ENCODE data around the gene GDF7.

GDF7 gene

DNA sequence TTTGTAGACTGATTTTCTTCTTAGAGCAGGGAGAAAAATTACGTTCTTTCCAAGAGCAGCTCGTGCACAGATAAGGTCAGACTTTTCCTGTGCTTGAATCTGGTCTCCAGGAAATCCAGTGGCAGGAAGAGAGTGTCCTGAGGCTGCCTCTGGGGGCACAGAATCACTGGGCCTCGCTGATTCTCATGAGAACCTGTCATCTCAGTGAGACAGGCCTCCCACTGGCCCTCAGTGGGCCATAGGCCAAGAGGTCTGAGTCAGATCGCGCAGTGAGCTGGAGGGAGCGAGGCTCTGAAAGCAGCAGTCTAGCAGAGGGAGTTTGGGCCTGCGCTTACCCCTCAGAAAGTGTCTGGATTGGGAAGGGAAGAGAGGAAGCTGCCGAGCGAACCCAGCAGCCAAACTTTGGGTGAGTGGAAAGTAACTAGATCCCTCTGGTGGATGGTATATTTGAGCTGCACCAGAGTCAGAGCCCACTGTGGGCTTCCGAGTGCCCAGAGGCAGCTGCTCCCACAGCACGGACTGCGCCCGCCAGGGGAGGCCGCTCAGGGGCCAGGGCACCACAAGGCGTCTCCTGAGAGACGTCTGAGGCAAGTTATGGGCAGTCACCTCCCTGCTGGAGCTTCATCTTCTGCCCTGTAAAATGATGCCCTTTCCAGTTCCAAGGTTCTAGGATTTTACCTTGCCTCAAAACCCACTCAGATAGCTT lies 8.2 kb downstream of the GDF7 start:
- peak; percentile 85 for DNase-seq (ENCODE audit: low spot score)

DNA sequence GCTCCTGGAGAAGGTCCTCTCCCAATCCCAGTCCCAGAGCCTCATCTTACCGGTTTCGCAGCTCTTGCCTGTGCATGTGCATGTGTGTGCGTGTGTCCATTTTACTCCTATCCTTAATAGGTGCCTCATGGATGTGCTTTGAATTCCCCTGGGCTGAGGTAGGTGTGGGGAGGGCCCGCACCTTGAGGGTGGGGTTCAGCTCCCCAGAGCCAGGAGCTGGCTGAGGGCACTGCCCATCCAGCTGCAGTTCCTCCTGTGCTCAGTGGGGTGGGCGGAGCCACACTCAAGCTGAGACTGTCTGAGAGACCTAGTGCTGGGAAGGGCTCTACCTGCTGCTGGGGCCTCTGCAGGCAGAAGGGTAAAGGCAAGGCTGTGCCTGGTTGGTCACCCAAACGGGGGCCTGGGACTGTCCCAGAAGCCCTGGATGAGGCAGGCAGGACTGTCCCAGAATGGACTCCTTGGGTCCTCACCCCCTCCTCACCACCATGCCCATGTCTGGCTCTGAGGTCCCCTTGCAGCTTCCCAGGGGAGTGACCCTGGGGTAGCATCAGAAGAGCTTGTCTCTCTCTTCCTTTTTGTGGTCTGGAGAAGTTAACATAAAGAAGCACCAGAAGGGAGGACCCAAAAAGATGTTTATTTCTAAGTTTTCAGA lies 8.9 kb downstream of the GDF7 start:
- peak; percentile 61 for DNase-seq (ENCODE audit: low spot score)

DNA sequence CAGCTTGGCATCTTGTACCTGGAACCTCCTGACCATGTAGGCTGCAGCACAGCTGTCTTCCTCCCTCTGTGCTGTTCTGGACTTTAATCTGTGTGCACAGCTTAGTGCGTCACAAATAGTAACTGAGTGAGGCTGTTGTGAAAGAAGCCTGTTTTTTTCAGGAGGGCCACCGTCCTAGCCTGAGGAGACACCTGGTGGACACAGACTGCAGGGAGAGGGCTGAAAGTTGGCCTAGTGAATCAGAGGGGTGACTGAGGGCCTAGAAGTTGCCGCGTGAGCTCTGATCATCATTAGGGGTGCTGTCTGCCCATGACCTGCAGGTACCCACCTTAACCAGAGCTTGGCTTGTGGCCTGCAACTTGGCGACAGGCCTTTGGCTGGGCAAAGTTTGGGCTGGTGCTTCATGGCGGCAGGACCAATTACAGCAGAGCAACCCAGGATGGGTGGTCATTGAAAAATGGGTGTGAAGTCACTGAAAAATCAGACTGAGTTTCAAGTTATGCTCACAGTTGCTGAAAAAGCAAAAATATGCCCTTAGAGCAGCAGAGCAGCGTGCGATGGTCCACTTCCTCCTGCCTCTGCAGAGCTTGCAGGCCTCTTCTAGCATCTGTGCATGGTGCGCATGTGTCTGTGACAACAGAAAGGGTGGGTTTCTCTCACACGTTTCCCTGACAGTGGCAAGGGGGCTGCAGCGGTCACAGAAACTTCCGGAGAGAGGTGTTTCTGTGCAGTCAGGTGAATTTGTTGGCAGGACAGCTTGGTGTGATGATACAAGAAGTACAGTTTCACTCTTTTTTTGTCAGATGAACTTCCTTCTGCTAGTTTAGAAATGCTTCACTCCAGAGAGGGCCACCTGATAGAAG lies 9.6 kb downstream of the GDF7 start:
- DNase-seq (ENCODE audit: low spot score) = peak; percentile 49

DNA sequence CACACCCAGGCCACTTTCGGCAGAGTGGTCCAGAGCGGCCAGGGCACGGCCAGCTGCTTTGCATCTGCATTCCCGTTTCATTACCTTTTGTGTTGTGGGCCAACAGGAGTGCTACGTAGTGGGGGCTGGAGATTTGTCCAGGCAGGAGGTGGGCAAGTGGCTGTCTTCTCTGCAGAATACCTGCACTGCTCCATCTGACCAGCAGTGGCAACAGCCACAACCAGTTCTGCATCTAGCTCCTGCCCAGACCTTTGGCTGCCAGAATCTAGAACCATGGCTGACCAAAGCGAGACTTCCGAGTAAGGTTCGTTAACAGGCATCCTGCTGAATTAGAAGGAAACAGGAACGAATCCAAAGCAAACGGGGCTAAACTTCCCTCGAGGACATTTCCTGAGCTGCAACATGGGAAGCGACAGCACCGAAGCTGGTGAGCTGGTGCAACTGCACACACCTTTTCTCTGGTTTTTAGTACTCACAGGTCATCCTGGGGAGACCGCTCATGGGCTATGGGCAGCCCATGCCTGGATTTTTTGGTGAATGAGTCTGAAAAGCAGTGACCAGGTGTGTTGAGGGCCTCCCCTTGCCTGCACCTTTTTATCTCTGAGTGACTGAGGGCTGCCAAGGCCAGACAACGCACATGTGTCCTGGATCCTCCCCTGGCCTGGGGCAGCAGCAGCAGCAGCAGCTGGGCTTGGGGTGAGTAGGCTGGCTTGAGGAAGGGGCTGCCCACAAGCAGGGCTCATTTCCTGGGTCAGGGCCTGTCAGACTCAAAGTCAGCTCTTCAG lies 10.5 kb downstream of the GDF7 start:
- peak; percentile 4 for DNase-seq (ENCODE audit: low spot score)

DNA sequence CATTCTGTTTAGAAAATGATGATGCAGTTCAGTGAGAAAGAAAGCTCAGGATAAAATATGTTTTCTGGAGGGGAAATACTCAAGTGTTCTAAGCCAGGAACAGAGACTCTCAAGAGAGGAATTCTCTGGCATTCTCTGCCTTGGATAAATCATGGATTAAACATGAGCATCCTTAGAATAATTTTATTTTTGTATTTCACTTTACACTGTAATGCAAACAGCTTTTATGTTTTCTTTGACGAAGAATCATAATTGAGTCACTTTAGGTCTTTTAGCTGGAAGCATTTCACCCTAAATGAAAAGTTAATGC lies 11.1 kb downstream of the GDF7 start:
- DNase-seq (ENCODE audit: low spot score) = no peak

DNA sequence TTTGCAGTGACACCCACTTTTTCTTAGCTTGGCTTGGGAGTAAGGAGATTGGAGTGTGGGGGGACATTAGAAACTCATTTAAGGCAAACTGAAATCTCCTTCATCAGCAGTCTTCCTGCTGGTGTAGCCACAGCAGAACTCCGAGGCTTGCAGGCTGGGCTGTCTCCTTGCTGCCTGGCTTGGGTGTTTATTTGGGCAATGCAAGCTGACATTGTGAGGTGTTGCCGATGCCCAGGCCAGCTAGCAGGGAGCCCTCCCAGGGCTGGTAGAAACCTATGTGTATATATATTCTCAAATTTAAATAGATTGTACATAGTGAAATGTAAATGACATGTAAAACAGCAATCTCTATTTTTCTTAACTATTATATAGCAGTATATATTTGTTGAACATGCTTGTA lies 11.8 kb downstream of the GDF7 start:
- no peak for DNase-seq (ENCODE audit: low spot score)

DNA sequence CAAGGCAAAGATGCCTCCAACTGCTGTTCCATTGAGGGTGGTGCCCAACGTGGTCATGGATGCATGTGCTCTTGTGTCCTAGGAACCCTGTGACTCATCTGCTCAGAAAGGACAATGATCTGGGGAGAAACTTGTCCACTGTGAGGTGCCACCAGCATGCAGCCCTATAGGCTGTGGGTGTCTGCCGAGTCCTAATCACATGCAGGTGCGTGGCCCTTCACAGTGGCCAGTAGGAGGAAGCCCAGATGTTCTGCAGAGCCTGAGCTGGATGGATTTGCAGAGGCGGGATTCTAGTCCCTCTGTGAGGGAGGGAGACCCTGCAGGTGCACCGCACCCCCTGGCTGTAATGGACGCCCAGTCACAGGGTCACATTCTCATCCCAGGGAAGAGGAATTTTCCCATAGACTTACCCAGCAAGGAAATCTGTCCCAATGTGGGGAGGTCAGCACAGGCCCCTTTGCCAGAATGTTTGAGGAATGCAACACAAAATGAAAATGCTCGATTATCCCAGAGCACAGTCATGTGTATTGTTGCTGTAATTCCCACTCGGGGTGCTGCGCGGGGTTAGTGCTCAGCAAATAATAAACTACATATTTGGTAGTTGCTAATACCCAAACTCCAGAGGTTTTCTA lies 13.9 kb downstream of the GDF7 start:
- no peak for DNase-seq (ENCODE audit: low spot score)

DNA sequence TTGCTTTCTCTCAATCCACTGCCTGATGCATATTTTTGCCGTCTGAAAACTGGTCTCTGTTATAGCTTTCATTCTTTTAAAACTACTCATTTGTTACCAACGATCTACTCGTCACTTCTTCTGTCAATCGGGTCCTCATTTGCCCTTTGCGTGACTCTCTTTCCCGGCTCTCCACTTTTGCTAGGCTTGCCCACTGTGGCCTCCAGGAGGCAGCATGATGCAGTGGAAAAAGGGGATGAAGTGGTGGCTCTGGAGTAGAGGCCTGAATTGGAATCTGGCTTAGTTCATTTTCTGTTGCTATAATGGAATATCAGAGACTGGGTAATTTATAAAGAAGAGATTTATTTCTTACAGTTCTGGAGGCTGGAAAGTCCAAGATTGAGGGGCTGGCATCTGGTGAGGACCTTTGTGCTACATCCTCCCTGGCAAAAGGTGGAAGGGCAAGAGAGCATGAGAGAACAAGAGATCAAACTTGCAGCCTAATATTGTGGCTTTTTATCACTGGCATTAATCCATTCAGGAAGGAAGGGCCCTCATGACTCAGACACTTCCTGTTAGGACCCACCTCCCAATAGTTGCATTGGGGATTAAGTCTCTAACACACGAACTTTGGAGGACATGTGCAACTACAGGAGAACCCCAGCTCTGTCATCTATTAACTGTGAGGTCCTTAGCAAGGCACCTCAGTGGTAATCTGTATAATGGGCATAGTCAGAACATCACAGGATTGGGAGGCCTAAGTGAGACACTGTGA lies 15.4 kb downstream of the GDF7 start:
- DNase-seq (ENCODE audit: low spot score) = peak; percentile 30

DNA sequence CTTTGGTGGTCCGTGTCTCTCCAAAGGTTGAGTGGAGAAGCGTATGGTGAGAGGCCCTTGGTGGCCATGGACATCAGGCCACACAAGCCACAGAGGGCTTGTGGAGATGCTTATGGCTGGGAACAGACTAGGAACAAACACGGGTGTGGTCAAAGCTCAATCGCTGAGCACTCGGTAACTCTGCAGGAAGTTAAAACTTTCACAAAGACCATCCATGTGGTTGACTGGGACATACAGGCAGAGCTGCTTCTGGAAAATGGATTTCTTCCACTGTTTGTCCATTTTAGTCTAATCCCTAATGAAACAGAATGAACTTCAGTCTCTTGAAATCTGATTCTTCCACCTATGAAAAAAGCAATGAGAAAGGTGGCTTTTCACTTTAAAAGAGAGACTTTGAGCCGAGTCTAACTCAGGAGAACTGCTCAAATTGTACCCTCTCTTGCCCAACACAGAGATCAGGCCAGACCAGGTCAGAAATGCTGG lies 17.7 kb downstream of the GDF7 start:
- DNase-seq (ENCODE audit: low spot score) = no peak

DNA sequence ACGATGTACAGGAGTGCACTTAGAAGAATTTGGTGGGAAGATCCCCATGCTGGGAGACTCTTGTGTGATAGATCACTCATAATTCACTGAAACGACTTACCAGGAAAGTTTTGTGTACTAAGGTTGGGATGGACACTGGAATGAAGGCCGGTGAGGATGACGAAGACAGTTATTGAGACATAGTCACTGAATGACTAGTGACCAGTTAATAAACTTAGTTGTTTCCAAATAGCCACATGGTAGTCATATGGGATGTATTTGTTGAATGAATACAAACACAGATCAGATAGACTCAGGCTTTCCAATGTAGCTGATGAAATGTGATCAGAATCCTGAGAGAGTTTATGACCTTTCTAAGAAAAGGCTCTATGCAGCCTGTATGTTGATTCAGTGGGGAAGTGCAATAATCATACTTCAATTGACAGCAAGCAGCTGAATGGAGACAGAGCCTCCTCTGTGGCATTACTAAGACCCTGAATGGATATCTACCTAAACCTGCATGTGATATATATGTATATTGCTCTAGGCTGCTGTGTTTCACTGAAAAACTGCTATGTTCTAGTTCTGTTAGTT lies 20.4 kb downstream of the GDF7 start:
- no peak for DNase-seq (ENCODE audit: low spot score)

DNA sequence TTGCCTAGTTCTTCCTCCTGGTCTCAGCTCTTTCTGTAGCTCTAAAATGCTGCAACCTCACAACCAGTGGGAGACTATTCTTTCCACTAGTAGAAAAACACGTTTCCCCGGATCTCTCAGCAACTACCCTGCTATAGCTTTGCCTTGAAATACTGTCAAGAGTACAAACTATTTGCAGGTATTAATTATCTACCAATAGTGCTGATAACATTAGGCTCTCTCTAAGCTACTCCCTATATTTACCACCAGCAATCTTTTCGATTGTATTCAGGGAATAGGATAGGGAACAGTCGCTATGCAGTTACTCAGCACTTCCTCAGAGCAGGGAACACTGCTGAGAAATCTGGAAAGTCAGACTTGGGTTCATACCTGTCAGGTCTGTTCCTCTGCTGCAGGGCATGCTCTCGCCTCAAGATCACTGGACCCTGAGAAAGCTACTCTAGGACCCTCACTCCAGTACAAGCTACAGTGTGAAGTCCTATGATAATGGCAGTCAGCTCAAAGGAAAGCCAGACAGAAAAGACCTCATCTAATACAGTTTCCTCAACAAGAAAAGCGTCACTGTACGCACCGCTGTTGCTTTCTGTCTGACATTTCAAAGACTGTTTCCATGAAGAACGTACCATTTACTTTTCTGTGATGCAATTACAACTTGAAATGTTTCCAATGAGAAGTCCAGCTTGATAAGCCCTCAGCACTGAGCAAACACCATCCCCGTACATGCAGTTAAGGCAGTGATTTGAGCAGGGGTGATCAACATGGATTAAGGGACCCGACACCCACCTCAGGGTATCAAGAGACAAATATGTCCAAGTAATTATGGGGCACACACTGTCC lies 22.7 kb downstream of the GDF7 start:
- DNase-seq (ENCODE audit: low spot score) = no peak

DNA sequence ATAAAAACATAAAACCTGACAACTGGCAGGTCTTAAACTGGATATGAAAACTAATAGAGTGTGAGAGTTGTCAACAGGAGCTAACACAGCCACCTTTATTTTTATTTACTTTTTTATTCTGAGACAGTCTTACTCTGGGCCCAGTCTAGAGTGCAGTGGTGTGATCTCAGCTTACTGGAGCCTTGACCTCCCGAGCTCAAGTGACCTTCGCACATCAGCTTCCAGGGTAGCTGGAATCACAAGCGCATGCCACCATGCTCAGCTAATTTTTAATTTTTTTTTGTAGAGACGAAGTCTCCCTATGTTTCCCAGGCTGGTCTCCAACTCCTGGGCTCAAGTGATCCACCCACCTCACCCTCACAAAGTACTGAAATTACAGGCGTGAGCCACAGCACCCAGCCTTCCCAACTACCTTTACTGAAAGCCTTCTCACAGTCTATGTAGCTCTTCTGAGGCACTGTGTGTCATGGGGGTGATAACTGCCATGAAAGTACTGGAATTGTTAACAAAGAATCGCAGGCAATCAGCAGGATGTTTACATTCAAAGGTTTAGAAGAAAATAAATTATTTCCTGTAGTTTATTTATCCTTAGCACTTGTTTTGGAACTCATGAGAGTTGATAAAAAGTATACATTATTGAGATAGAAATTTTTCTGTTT lies 24.3 kb downstream of the GDF7 start:
- DNase-seq (ENCODE audit: low spot score) = no peak

DNA sequence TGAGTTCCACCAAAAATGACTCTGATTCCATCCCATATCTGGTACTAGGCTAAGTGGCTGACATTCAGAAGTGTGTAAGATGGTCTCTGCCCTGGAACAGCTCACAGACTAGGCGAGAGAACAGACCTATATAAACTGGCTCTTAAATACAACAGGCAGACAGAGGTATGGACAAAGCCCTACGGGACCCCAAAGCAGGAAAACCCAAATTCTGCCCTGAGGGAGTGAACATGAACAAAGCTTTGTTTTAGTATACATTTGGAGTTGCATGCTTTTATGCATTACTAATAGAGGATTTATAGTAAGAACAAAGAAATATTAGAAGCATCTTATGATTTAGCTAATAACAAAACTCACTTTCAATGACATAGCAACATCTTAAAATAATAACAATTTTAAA lies 25.1 kb downstream of the GDF7 start:
- no peak for DNase-seq (ENCODE audit: low spot score)

DNA sequence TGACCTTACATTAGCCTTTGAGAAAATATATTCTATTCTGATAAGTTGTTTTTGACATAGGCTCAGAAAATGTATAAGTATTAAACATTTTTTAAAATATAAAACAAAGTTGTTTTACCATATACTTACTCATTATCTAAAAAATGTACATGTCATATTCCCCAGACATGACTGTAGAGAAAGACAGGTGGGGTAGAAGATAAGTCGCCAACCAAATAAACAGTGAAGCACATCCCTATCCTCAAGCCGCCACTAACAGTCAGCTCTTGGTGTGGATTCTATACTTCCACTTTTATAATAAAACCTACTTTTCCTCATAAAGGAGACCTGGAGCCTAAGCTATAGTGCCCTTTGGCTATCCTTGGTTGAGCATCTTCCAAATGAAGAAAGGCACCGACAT lies 26.4 kb downstream of the GDF7 start:
- no peak for DNase-seq (ENCODE audit: low spot score)

DNA sequence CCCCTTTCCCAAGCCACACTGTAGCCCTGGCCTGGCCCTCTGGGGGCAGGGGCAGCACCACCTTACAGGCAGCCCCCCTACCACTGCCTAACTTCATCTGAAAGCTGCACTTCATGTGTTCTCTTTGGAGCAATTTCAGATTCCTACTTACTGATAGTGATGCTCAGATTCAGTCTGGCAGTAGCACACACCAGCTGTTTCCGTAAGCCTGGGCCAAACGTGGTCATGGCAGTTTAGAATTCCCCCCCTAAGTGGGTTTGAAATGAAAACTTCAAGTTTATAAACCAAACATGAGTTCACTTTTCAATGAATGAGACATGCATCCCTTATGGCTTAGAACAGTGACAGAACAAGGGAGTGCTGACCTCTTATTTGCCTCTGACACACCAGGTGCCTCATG lies 29.4 kb downstream of the GDF7 start:
- no peak for DNase-seq (ENCODE audit: low spot score)

DNA sequence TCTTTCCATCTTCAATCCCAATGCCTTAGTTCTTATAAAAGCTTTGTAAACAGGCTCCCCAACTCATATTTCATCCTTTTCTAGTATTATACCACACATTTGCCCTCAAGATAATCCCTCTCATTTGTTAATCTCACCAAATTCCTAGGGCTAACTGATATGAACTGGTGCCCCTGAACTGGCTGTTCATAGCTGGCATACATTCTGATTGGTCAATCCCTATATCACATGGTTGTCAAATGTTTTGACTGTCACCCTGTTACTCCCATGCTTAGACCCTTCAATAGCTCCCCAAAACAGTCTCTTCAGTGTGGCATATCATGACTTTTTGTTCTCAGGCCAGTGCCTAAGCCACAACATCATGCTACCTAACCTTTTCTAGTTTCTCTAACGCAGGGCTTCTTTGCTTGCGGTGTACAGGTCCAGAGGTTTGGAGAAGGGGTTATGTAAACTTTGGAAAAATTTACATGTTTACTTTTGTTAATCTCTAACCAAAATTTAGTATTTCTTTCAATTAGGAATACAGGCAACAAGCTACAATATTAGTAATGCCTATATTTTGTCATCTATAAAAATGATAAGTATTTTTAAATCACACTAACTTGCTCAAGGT lies 30.5 kb downstream of the GDF7 start:
- DNase-seq (ENCODE audit: low spot score) = no peak

DNA sequence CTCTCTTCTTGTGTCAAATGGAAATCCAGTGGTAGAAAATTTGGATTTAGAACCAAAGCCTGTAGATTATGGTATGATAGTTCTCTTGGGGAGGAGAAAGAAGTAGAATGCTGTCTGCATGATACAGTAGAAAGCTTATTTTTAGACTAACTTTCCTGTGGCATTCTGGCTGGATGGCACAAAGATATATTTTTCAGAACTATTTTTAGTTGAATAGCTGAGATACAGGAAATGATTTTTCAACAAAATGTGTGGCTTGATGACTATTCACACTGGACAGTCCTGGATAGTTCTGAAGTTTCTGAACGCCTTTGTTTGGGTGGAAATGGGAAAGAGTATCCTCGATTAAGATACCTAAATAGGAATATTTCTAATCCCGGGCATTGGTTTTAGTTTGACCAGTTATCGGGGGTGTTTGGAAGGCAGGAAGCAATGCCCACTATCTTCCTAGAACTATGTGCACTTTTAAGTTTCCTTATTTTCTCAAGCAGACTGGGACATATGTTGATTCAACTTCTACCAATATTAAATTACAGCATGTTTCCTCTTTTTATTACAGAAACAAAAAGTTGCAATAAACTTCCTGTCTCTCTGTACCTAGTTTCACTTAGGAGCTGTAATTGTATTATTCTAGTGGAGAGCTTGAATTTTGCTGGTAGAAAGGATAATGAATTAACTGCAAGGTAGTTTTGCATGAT lies 32.1 kb downstream of the GDF7 start:
- DNase-seq (ENCODE audit: low spot score) = no peak

DNA sequence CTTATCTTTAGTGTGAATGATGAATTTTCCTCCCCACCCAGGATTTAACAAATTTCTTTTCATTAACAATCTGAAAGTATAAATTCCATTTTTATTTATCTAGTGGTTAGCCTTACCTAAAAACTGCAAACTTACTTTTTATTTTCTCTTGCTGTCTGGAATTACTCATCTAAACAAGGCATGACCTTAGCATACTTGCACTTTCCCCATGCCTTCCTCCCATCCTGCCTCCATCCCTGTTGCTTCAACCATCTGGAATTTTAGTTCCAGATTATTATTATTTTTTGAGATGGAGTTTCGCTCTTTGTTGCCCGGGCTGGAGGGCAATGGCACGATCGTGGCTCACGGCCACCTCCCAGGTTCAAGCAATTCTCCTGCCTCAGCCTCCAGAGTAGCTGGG lies 35.6 kb downstream of the GDF7 start:
- no peak for DNase-seq (ENCODE audit: low spot score)
